ENCODE data around the gene COX20.

DNA sequence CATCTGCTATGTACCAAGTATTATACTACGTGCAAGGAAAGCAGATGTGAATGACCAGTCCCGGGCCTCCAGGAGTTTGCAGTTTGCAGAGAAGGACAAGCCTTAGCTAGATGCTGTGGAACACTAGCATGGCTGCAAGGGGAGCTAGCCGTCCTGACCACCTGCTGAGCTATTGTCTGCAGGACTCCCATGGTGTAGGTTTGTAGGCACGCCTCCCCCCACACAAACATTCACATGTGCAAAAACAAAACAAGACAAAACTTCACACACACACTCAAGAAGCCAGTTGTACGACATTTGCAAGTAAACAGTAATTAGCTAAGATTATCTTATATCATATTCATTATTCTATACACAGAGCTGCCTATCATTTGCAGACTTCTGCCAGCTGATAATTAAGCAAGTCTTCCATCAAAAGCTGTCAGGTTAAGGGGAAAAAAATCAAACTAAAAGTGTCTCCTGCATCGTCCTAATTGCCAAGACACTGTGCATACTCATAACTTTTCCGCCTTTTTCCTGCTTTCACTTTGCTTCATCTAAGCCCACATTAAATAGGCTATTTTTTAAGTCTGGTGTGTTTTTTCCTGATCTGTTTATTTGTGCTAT lies 39.6 kb downstream of the COX20 start:
- TF ChIP-seq, protein P1, sequence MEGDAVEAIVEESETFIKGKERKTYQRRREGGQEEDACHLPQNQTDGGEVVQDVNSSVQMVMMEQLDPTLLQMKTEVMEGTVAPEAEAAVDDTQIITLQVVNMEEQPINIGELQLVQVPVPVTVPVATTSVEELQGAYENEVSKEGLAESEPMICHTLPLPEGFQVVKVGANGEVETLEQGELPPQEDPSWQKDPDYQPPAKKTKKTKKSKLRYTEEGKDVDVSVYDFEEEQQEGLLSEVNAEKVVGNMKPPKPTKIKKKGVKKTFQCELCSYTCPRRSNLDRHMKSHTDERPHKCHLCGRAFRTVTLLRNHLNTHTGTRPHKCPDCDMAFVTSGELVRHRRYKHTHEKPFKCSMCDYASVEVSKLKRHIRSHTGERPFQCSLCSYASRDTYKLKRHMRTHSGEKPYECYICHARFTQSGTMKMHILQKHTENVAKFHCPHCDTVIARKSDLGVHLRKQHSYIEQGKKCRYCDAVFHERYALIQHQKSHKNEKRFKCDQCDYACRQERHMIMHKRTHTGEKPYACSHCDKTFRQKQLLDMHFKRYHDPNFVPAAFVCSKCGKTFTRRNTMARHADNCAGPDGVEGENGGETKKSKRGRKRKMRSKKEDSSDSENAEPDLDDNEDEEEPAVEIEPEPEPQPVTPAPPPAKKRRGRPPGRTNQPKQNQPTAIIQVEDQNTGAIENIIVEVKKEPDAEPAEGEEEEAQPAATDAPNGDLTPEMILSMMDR (IDR thresholded peaks at IDR 0.05), result no peak
- no peak for TF ChIP-seq POLR2A (IDR thresholded peaks at IDR 0.05)
- no peak for TF ChIP-seq POLR2AphosphoS5 (IDR thresholded peaks at IDR 0.05)
- no peak for TF ChIP-seq EP300 (IDR thresholded peaks at IDR 0.05)

All from stomach (tissue), 4 donors.